GM13977 (cell line): Measurements from ENCODE around the gene SLC6A17.

Source experiments
- DNase-seq: peaks from one replicate; pipeline ENCODE4 v3.0.0; 2012; ENCODE audit warnings: low spot score
- CTCF ChIP-seq: IDR thresholded peaks from 2 replicates; pipeline ENCODE4 v1.5.1; 2012; ENCODE audit warnings: mild to moderate bottlenecking, control low read depth; ENCODE audit not compliant: insufficient read depth; ENCODE audit errors: extremely low read depth, missing control alignments
- in situ Hi-C: fragments of 300-500 bp; cut with MboI; formaldehyde crosslinking; loops from one replicate; pipeline ENCODE4 v1.12.0; 2022; ENCODE audit warnings: low sequenced_read_pairs, low pct_unique_long_range_greater_than_20kb, mixed read lengths, inconsistent platforms; ENCODE audit not compliant: unreplicated experiment

SLC6A17 gene

GRCh38 chr1:110150330-110151174 is at the start of gene SLC6A17:
TSS of gene SLC6A17 (plus strand) at chr1:110150494. CDS start at chr1:110166930, 16,436 bp downstream.
- no peak for DNase-seq
- in situ Hi-C loops, result no loop called here
- no peak for TF ChIP-seq CTCF

DNA sequence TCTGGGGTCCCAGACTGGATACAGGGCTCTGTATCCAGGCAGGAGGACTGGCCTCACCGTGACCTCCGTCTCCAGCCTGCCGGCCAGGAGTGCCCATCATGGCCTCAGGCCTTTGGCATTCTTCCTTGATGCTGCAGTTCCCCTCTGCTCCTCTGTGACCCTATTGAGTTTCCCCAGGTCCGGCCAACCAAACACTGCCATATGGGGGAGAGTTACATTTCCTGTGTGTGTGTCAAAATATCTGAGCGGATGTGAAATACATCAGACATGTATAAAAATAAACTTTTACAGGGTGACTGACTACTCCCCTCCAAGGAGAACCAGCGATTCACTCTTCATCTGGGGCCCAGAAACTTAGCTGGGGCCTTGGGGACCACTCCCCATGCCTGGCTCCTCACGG is 48.2 kb upstream of the SLC6A17 start:
- no peak for TF ChIP-seq CTCF
- DNase-seq, result peak; percentile 48
- in situ Hi-C loops, result no loop called here

GRCh38 chr1:110106013-110106941 is 44.0 kb upstream of the SLC6A17 start:
- in situ Hi-C loops, result no loop called here
- TF ChIP-seq CTCF, result peak; percentile 98
- peak; percentile 83 for DNase-seq

- no peak for DNase-seq
- no peak for TF ChIP-seq CTCF
- in situ Hi-C loops, result no loop called here
These were observed 42.3 kb upstream of the SLC6A17 start for GRCh38 chr1:110107867-110108469.

- no peak for TF ChIP-seq CTCF
- in situ Hi-C loops, result no loop called here
- DNase-seq, result no peak
These were observed 39.2 kb upstream of the SLC6A17 start for GRCh38 chr1:110111081-110111480.

- in situ Hi-C loops, result no loop called here
- DNase-seq, result no peak
- TF ChIP-seq CTCF, result no peak
These were observed 38.2 kb upstream of the SLC6A17 start, which contains the start of gene UBL4B for GRCh38 chr1:110112143-110112542. TSS of gene UBL4B (plus strand) at chr1:110112443. CDS start at chr1:110112535, 92 bp downstream.
